Endothelial cell of umbilical vein (primary cell): Measurements from ENCODE around the gene BBX. TPM values are rescaled to one million over a fixed set of nuclear protein-coding genes. Genes with fewer than 3 reads are reported as not detected.

Source experiments
- BruUV-seq: library from RNA; stranded (reverse); fragments of 400-500 nt; replicated peaks from 2 replicates; lab custom pipeline; 2021; lab: Mats Ljungman, UMichigan
- CTCF ChIA-PET: fragments of 300-600, 350-600 bp; sonication (Branson Sonifier 250); formaldehyde crosslinking; loops from one replicate; lab custom pipeline; 2021; ENCODE audit warnings: antibody characterized with exemption, inconsistent platforms; lab: Charles Lee
- POLR2A ChIA-PET: fragments of 300-600, 350-600 bp; sonication (Branson Sonifier 250); formaldehyde crosslinking; loops from one replicate; lab custom pipeline; 2021; ENCODE audit warnings: antibody characterized with exemption, inconsistent platforms; lab: Charles Lee
- DNase-seq: peaks from one replicate; pipeline ENCODE4 v3.0.0-alpha.2; 2011; ENCODE audit warnings: low read depth, low spot score
- FAIRE-seq: peaks from 2 replicates; lab custom pipeline; 2011; peaks lifted over from hg19 to GRCh38; lab: Jason Lieb, UNC
- H2AFZ ChIP-seq: 2 replicates; pipeline ENCODE4 v1.6.0; 2012; ENCODE audit warnings: low read depth, low read length, control low read depth, inconsistent platforms
- H3K27ac ChIP-seq: 2 replicates; pipeline ENCODE4 v1.5.1; 2011; ENCODE audit warnings: low read depth, mild to moderate bottlenecking, control low read depth, low read length, moderate library complexity; ENCODE audit not compliant: insufficient read depth
- H3K27me3 ChIP-seq, 2 experiments: 2 replicates each; pipeline versions ENCODE4 v1.6.0 to v1.6.1; 2011; ENCODE audit warnings: low read length in 2 of 2, mixed read lengths in 1 of 2; ENCODE audit not compliant: control insufficient read depth in 2 of 2, insufficient read depth in 2 of 2
- H3K36me3 ChIP-seq, 2 experiments: 2 replicates in 1 of 2; 3 replicates in 1 of 2; pipeline ENCODE4 v1.5.1; 2011; ENCODE audit warnings: low read length in 2 of 2, mild to moderate bottlenecking in 1 of 2, moderate library complexity in 1 of 2; ENCODE audit not compliant: control insufficient read depth in 2 of 2, insufficient read depth in 2 of 2; ENCODE audit errors: extremely low read depth in 1 of 2
- H3K4me1 ChIP-seq: 3 replicates; pipeline ENCODE4 v1.5.1; 2011; ENCODE audit warnings: mild to moderate bottlenecking, low read length; ENCODE audit not compliant: control insufficient read depth, insufficient read depth; ENCODE audit errors: extremely low read depth
- H3K4me2 ChIP-seq: 2 replicates; pipeline ENCODE4 v1.6.1; 2011; ENCODE audit warnings: low read length, control low read depth, mixed read lengths; ENCODE audit not compliant: insufficient read depth
- H3K4me3 ChIP-seq, 3 experiments: fragments of 200-600 bp in 1 of 3; sonication (generic), shearing (Covaris generic) in 1 of 3; replicated peaks in 1 of 3; 2 replicates each; pipeline ENCODE4 v1.5.1; 2011 to 2016; ENCODE audit warnings: control low read depth in 3 of 3, low read length in 3 of 3, mild to moderate bottlenecking in 2 of 3, inconsistent platforms in 1 of 3, low read depth in 1 of 3, moderate library complexity in 1 of 3; ENCODE audit not compliant: insufficient read depth in 1 of 3
- H3K79me2 ChIP-seq: 2 replicates; pipeline ENCODE4 v1.6.0; 2012; ENCODE audit warnings: low read length, inconsistent platforms; ENCODE audit not compliant: control insufficient read depth, insufficient read depth
- H3K9ac ChIP-seq: replicated peaks from 2 replicates; pipeline ENCODE3; 2011; ENCODE audit warnings: low read length, control low read depth; ENCODE audit not compliant: insufficient read depth; ENCODE audit errors: extremely low read depth
- H3K9me1 ChIP-seq: replicated peaks from 3 replicates; pipeline ENCODE4 v1.6.0; 2011; ENCODE audit warnings: mild to moderate bottlenecking, low read length; ENCODE audit not compliant: control insufficient read depth, insufficient read depth; ENCODE audit errors: extremely low read depth
- H3K9me3 ChIP-seq: replicated peaks from 2 replicates; pipeline ENCODE4 v1.5.1; 2012; ENCODE audit warnings: low read length, inconsistent platforms; ENCODE audit not compliant: control insufficient read depth, insufficient read depth
- H4K20me1 ChIP-seq: replicated peaks from 2 replicates; pipeline ENCODE3; 2011; ENCODE audit warnings: mild to moderate bottlenecking, low read length; ENCODE audit not compliant: control insufficient read depth, insufficient read depth; ENCODE audit errors: extremely low read depth
- EZH2 ChIP-seq: IDR thresholded peaks from 2 replicates; pipeline ENCODE4 v1.6.1; 2012; ENCODE audit warnings: borderline replicate concordance, low read depth, mild to moderate bottlenecking, moderate library complexity, low read length, inconsistent platforms; ENCODE audit not compliant: severe bottlenecking
- FOS ChIP-seq: IDR thresholded peaks from 2 replicates; pipeline ENCODE4 v1.6.1; 2011; ENCODE audit warnings: mild to moderate bottlenecking, low read length, moderate library complexity, borderline replicate concordance; ENCODE audit not compliant: insufficient read depth
- GATA2 ChIP-seq: IDR thresholded peaks from 2 replicates; pipeline ENCODE4 v1.7.0; 2011; ENCODE audit warnings: low read depth, mild to moderate bottlenecking, moderate library complexity, mixed read lengths, low read length; ENCODE audit not compliant: insufficient read length, insufficient read depth
- JUN ChIP-seq: IDR thresholded peaks from 2 replicates; pipeline ENCODE4 v1.6.1; 2011; ENCODE audit warnings: borderline replicate concordance, low read depth; ENCODE audit not compliant: insufficient read length, insufficient read depth
- MYC ChIP-seq: IDR thresholded peaks from one replicate; pipeline ENCODE4 v1.6.1; 2011; ENCODE audit warnings: mild to moderate bottlenecking, low read depth, low read length
- POLR2A ChIP-seq: IDR thresholded peaks from 2 replicates; pipeline ENCODE4 v1.6.1; 2012; ENCODE audit warnings: low read depth, mild to moderate bottlenecking, control low read depth, low read length
- POLR2AphosphoS5 ChIP-seq: IDR thresholded peaks from 2 replicates; pipeline ENCODE4 v1.6.1; 2012; ENCODE audit warnings: low read depth, mild to moderate bottlenecking, control low read depth, low read length, moderate library complexity; ENCODE audit not compliant: insufficient read depth
- dilution Hi-C: fragments of 300-500 bp; cut with MboI; formaldehyde crosslinking; loops from one replicate; pipeline ENCODE4 v1.15.0; 2019; ENCODE audit warnings: low sequenced_read_pairs; ENCODE audit not compliant: extremely low pct_ligation_motif_present
- intact Hi-C: fragments of 100-400 bp; cut with micrococcal nuclease; formaldehyde crosslinking; loops from one replicate; pipeline ENCODE4 v1.10.0; 2022
- polyA plus RNA-seq, 4 experiments: library from polyadenylated mRNA; depleted of rRNA in 3 of 4; stranded (reverse) in 3 of 4; unstranded in 1 of 4; fragments of >200 nt; gene quantifications; 2 replicates each; pipeline versions ENCODE4 v1.2.1 to v1.2.3, GENCODE V29; 2011 to 2012; ENCODE audit warnings: missing spikeins in 1 of 4
- total RNA-seq: library from RNA; stranded (reverse); gene quantifications from 2 replicates; pipeline ENCODE4 v1.2.3, GENCODE V29; 2021
- TF ChIP-seq, protein P1 (sequence below): IDR thresholded peaks from 2 replicates; pipeline ENCODE4 v1.6.1; 2011; ENCODE audit not compliant: insufficient read depth, insufficient read length
- TF ChIP-seq, protein P2 (sequence below), 2 donors: IDR thresholded peaks; 1 replicate in 1 of 2; 2 replicates in 1 of 2; pipeline ENCODE4 v1.5.1; 2011; ENCODE audit warnings: low read length in 2 of 2, mild to moderate bottlenecking in 2 of 2, moderate library complexity in 2 of 2, control low read depth in 1 of 2, inconsistent platforms in 1 of 2, low read depth in 1 of 2; ENCODE audit not compliant: insufficient read depth in 1 of 2; ENCODE audit errors: extremely low read depth in 1 of 2

The BBX gene
- total and polyA plus RNA-seq, 2 donors (not counting 3 experiments of a cell fraction or from before 2014, with no cell fraction given) = 21.4 to 43.4 TPM

DNA sequence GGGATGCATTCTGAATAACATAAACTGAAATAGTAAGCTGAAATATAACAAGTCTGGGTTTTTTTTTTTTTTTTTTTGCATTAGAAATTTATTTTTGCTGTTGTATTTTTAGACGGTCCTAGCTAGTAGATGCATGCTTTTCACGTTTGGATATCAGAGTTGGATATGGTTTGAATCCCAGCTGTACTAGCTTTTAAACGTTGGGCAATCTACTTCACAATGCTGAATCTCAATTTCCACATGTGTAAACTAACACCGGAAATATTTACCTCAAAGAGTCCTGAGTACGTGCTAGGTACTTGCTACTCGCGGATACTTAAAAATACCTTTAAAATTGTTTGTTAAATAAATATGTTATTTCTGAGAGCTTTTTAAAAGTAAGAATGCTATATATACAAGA lies 139.8 kb downstream of the BBX start:
- no peak for FAIRE-seq
- ChIA-PET POLR2A (interaction anchor here (0.6 kb wide), 1 partner anchor 118 kb away, joined by 3 read pairs; no protein-coding TSS in a partner anchor), CTCF (interaction anchor here (0.6 to 7.6 kb wide), 12 partner anchors 8 to 265 kb away, joined by 3 to 169 read pairs (median 23); no protein-coding TSS in a partner anchor)
- H3K36me3 ChIP-seq = no peaks in the 10 kb centered on the region
- peaks cover 37% of the 10 kb centered on the region for H3K4me1 ChIP-seq
- dilution Hi-C loops (no loop called here), intact Hi-C loops (loop anchor here (5.0 to 10.0 kb wide), 4 partner anchors 140 to 815 kb away; partner anchors contain the start of gene BBX)
- H3K27me3 ChIP-seq = no peaks in the 10 kb centered on the region
- H3K9ac ChIP-seq = peak overlapping the region; percentile 57
- no peaks in the 10 kb centered on the region for H3K9me3 ChIP-seq
- H3K79me2 ChIP-seq = no peaks in the 10 kb centered on the region
- H3K27ac ChIP-seq = peak overlapping the region; percentile 57
- TF ChIP-seq, protein P1, sequence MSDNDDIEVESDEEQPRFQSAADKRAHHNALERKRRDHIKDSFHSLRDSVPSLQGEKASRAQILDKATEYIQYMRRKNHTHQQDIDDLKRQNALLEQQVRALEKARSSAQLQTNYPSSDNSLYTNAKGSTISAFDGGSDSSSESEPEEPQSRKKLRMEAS = no peak
- no peak for TF ChIP-seq FOS
- no peak for TF ChIP-seq MYC
- TF ChIP-seq EZH2 = no peak
- no peak for TF ChIP-seq POLR2A
- TF ChIP-seq POLR2AphosphoS5 = no peak
- TF ChIP-seq GATA2 = no peak
- TF ChIP-seq, protein P2, sequence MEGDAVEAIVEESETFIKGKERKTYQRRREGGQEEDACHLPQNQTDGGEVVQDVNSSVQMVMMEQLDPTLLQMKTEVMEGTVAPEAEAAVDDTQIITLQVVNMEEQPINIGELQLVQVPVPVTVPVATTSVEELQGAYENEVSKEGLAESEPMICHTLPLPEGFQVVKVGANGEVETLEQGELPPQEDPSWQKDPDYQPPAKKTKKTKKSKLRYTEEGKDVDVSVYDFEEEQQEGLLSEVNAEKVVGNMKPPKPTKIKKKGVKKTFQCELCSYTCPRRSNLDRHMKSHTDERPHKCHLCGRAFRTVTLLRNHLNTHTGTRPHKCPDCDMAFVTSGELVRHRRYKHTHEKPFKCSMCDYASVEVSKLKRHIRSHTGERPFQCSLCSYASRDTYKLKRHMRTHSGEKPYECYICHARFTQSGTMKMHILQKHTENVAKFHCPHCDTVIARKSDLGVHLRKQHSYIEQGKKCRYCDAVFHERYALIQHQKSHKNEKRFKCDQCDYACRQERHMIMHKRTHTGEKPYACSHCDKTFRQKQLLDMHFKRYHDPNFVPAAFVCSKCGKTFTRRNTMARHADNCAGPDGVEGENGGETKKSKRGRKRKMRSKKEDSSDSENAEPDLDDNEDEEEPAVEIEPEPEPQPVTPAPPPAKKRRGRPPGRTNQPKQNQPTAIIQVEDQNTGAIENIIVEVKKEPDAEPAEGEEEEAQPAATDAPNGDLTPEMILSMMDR (IDR thresholded peaks at IDR 0.05; ENCODE audit: extremely low read depth in 1 of 2, insufficient read depth in 1 of 2, low read depth in 1 of 2, low read length in 2 of 2) = no peak
- no peak for TF ChIP-seq JUN
- H3K9me1 ChIP-seq = no peaks in the 10 kb centered on the region
- peak overlapping the region in 1 of 3 experiments; percentile 56 for H3K4me3 ChIP-seq
- no peaks in the 10 kb centered on the region for H4K20me1 ChIP-seq
- no peak overlapping the region for H2AFZ ChIP-seq
- DNase-seq = no peak
- peak overlapping the region; percentile 92 for H3K4me2 ChIP-seq
- no TSS peak for BruUV-seq
